ENCODE measurements around the gene XPO4.

XPO4 gene

DNA sequence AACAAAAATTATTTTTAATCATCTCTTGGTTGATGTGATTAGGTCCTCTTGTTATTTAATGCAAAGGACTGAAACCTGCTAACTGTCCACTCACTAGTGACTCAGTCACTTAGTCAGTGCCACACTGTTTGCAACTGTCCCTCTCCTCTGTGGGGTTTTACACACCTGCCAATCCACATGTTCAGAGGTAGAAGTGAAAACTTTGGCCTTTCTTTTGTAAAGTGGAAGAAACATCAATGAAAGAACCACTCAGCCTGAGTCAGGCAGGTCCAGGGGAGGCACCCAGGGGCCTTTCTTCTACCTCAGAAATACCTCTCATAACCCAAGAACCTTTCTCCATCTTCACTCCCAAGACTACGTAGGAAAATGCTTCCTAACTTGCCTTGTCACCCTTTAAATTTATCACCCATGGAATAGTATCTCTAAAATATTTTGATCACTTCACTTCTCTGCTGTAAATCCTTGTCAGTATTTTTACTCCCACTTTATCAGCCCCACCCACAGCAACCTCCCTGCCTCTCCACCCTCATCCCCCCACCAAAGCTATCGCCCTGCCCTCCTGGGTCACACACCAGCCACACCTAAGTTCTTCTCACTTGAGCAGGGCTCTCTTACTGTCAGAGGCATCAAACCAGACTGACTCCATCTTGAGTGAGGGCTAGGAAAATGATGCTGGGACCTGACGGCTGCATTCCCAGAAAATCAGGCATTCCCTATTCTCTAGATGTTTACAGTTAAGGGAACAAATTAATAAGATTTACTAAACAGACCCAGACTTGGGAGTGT is 99.2 kb downstream of the XPO4 start:
- H3K18ac ChIP-seq (ENCODE audit: low read length): no peak overlapping the region

GRCh38 chr13:20801707-20802106 is 100.8 kb downstream of the XPO4 start:
- DNase-seq: no peak
- peaks cover 3% of the 10 kb centered on the region for H3K36me3 ChIP-seq (ENCODE audit: control insufficient read depth, insufficient read depth, low read length)
- no peak overlapping the region for H3K4ac ChIP-seq (ENCODE audit: low read depth, low read length)
- H3K4me1 ChIP-seq (ENCODE audit: control insufficient read depth, low read depth, low read length): no peaks in the 10 kb centered on the region
- H3K79me1 ChIP-seq (ENCODE audit: low read length): no peaks in the 10 kb centered on the region
- no peak overlapping the region for H3K27ac ChIP-seq (ENCODE audit: low read depth, low read length)
- H3K4me3 ChIP-seq (ENCODE audit: low read length): no peak overlapping the region
- H3K56ac ChIP-seq (ENCODE audit: low read length): no peak overlapping the region
- no peaks in the 10 kb centered on the region for H3K79me2 ChIP-seq (ENCODE audit: control insufficient read depth, insufficient read depth, low read length)
- no peak overlapping the region for H4K5ac ChIP-seq (ENCODE audit: low read length)
- H3K4me2 ChIP-seq (ENCODE audit: low read length): no peak overlapping the region
- no peak overlapping the region for H2BK120ac ChIP-seq (ENCODE audit: low read depth, low read length)
- no peak overlapping the region for H3K18ac ChIP-seq (ENCODE audit: low read length)
- H3K27me3 ChIP-seq (ENCODE audit: insufficient read depth, low read length, poor library complexity): no peaks in the 10 kb centered on the region
- H2AK5ac ChIP-seq (ENCODE audit: low read length): no peak overlapping the region
- H3K9ac ChIP-seq (ENCODE audit: low read length): no peak overlapping the region
- H2BK5ac ChIP-seq (ENCODE audit: low read length): no peak overlapping the region
- WGBS (ENCODE audit: extremely low coverage, insufficient coverage, low lambda C conversion rate): no CpG with 5 or more reads among the region's 2 CpGs
- H4K8ac ChIP-seq (ENCODE audit: low read depth, low read length): no peak overlapping the region
- no peak overlapping the region for H3K23ac ChIP-seq (ENCODE audit: low read length)
- H2BK15ac ChIP-seq (replicated peaks; ENCODE audit: low read depth): no peak overlapping the region

More for the DNA sequence above, 99.2 kb downstream of the XPO4 start:
- no peaks in the 10 kb centered on the region for H3K4me1 ChIP-seq (ENCODE audit: control insufficient read depth, low read depth, low read length)
- no peak overlapping the region for H3K4me2 ChIP-seq (ENCODE audit: low read length)
- no peaks in the 10 kb centered on the region for H3K27me3 ChIP-seq (ENCODE audit: insufficient read depth, low read length, poor library complexity)
- peaks cover 2% of the 10 kb centered on the region for H3K36me3 ChIP-seq (ENCODE audit: control insufficient read depth, insufficient read depth, low read length)
- no peak overlapping the region for H2BK120ac ChIP-seq (ENCODE audit: low read depth, low read length)
- H3K79me1 ChIP-seq (ENCODE audit: low read length): no peaks in the 10 kb centered on the region
- no peaks in the 10 kb centered on the region for H3K79me2 ChIP-seq (ENCODE audit: control insufficient read depth, insufficient read depth, low read length)
- no peak overlapping the region for H2BK5ac ChIP-seq (ENCODE audit: low read length)
- no peak overlapping the region for H3K4ac ChIP-seq (ENCODE audit: low read depth, low read length)
- H3K9ac ChIP-seq (ENCODE audit: low read length): no peak overlapping the region
- no peak overlapping the region for H2AK5ac ChIP-seq (ENCODE audit: low read length)
- no peak overlapping the region for H4K5ac ChIP-seq (ENCODE audit: low read length)
- H3K27ac ChIP-seq (ENCODE audit: low read depth, low read length): no peak overlapping the region
- H4K8ac ChIP-seq (ENCODE audit: low read depth, low read length): no peak overlapping the region
- no peak overlapping the region for H3K4me3 ChIP-seq (ENCODE audit: low read length)
- no peak overlapping the region for H2BK15ac ChIP-seq (replicated peaks; ENCODE audit: low read depth)
- no peak for DNase-seq
- WGBS (ENCODE audit: extremely low coverage, insufficient coverage, low lambda C conversion rate): no CpG with 5 or more reads among the region's 3 CpGs
- no peak overlapping the region for H3K23ac ChIP-seq (ENCODE audit: low read length)
- H3K56ac ChIP-seq (ENCODE audit: low read length): no peak overlapping the region

- no peak overlapping the region for H4K5ac ChIP-seq (ENCODE audit: low read length)
- H3K36me3 ChIP-seq (ENCODE audit: control insufficient read depth, insufficient read depth, low read length): peaks cover 3% of the 10 kb centered on the region
- H2AK5ac ChIP-seq (ENCODE audit: low read length): no peak overlapping the region
- no peak overlapping the region for H3K9ac ChIP-seq (ENCODE audit: low read length)
- no peak for DNase-seq
- no peak overlapping the region for H3K4ac ChIP-seq (ENCODE audit: low read depth, low read length)
- H3K4me1 ChIP-seq (ENCODE audit: control insufficient read depth, low read depth, low read length): no peaks in the 10 kb centered on the region
- no peak overlapping the region for H3K4me3 ChIP-seq (ENCODE audit: low read length)
- H3K18ac ChIP-seq (ENCODE audit: low read length): no peak overlapping the region
- H3K27ac ChIP-seq (ENCODE audit: low read depth, low read length): no peak overlapping the region
- H3K4me2 ChIP-seq (ENCODE audit: low read length): no peak overlapping the region
- no peaks in the 10 kb centered on the region for H3K79me1 ChIP-seq (ENCODE audit: low read length)
- no peak overlapping the region for H2BK120ac ChIP-seq (ENCODE audit: low read depth, low read length)
- no peaks in the 10 kb centered on the region for H3K79me2 ChIP-seq (ENCODE audit: control insufficient read depth, insufficient read depth, low read length)
- H3K56ac ChIP-seq (ENCODE audit: low read length): no peak overlapping the region
- no peak overlapping the region for H4K8ac ChIP-seq (ENCODE audit: low read depth, low read length)
- H2BK5ac ChIP-seq (ENCODE audit: low read length): no peak overlapping the region
- H2BK15ac ChIP-seq (replicated peaks; ENCODE audit: low read depth): no peak overlapping the region
- WGBS (ENCODE audit: extremely low coverage, insufficient coverage, low lambda C conversion rate): 100% methylated on average over 1 of the region's 6 CpGs
- no peak overlapping the region for H3K23ac ChIP-seq (ENCODE audit: low read length)
- no peaks in the 10 kb centered on the region for H3K27me3 ChIP-seq (ENCODE audit: insufficient read depth, low read length, poor library complexity)
Measured at GRCh38 chr13:20799726-20800416, 102.7 kb downstream of the XPO4 start.

DNA sequence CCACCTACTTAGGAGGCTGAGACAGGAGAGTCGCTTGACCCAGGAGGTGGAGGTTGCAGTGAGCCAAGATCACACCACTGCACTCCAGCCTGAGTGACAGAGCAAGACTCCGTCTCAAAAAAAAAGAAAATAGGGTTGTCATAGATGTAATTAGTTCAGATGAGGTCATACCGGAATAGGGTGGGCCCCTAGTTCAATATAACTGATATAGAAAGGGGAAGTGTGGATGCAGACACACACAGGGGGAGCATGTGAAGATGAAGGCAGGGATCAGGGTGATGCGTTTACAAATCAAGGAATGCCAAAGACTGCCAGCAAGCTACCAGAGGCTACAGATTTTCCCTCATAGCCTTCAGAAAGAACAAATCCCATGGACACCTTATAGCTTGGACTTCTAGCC is 104.5 kb downstream of the XPO4 start:
- Histone ChIP-seq H4K8ac (ENCODE audit: low read depth, low read length) (no peak overlapping the region), H3K36me3 (ENCODE audit: control insufficient read depth, insufficient read depth, low read length) (peaks cover 3% of the 10 kb centered on the region), H3K79me1 (ENCODE audit: low read length) (no peaks in the 10 kb centered on the region), H2BK15ac (replicated peaks; ENCODE audit: low read depth) (no peak overlapping the region), H2BK5ac (ENCODE audit: low read length) (no peak overlapping the region), H3K18ac (ENCODE audit: low read length) (no peak overlapping the region), H4K5ac (ENCODE audit: low read length) (no peak overlapping the region), H2BK120ac (ENCODE audit: low read depth, low read length) (no peak overlapping the region), H3K27ac (ENCODE audit: low read depth, low read length) (no peak overlapping the region), H3K4me1 (ENCODE audit: control insufficient read depth, low read depth, low read length) (no peaks in the 10 kb centered on the region), H3K9ac (ENCODE audit: low read length) (no peak overlapping the region), H2AK5ac (ENCODE audit: low read length) (no peak overlapping the region), H3K79me2 (ENCODE audit: control insufficient read depth, insufficient read depth, low read length) (no peaks in the 10 kb centered on the region), H3K4me3 (ENCODE audit: low read length) (no peak overlapping the region), H3K4ac (ENCODE audit: low read depth, low read length) (no peak overlapping the region), H3K56ac (ENCODE audit: low read length) (no peak overlapping the region), H3K27me3 (ENCODE audit: insufficient read depth, low read length, poor library complexity) (no peaks in the 10 kb centered on the region), H3K4me2 (ENCODE audit: low read length) (no peak overlapping the region), H3K23ac (ENCODE audit: low read length) (no peak overlapping the region)
- WGBS (ENCODE audit: extremely low coverage, insufficient coverage, low lambda C conversion rate): no CpG with 5 or more reads among the region's 4 CpGs
- no peak for DNase-seq

DNA sequence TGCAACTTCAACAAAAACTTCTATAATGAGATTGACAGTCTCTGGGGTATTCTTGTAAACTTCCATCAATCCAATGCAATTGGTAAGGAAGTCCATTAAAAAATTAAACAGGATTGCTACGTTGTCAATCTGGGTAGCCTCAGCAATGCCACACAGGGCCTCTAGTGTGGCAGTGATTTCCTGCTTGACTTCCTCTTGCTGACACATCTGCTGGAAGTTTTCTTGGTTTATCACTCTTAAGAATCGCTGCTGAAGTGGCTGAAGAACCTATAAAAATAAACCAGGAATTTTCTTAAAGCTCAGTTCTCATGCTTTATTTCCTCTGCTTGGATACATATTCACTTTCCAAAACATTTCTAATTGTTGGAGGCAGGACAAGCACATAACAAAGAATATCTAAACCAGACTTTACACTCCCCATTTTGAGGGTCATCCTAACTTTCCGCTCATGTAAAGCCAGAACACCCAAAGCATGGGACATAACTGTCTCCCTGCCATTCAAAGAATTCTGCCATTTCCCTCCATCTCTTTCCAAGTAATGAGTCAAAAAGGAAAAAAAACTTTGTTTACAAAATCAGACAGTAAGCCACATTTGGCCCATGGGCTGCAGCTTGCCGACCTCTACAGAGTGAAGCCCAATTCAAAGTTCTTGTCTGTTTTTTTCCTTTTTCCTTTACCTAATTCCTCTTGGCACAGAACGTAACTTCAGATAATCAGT is 105.6 kb downstream of the XPO4 start:
- Histone ChIP-seq H3K27me3 (ENCODE audit: insufficient read depth, low read length, poor library complexity) (no peaks in the 10 kb centered on the region), H3K27ac (ENCODE audit: low read depth, low read length) (no peak overlapping the region), H3K4me3 (ENCODE audit: low read length) (no peak overlapping the region), H3K4ac (ENCODE audit: low read depth, low read length) (no peak overlapping the region), H2AK5ac (ENCODE audit: low read length) (no peak overlapping the region), H3K18ac (ENCODE audit: low read length) (no peak overlapping the region), H3K36me3 (ENCODE audit: control insufficient read depth, insufficient read depth, low read length) (peaks cover 3% of the 10 kb centered on the region), H2BK15ac (replicated peaks; ENCODE audit: low read depth) (no peak overlapping the region), H3K23ac (ENCODE audit: low read length) (no peak overlapping the region), H4K5ac (ENCODE audit: low read length) (no peak overlapping the region), H2BK120ac (ENCODE audit: low read depth, low read length) (no peak overlapping the region), H3K79me1 (ENCODE audit: low read length) (no peaks in the 10 kb centered on the region), H3K4me1 (ENCODE audit: control insufficient read depth, low read depth, low read length) (no peaks in the 10 kb centered on the region), H2BK5ac (ENCODE audit: low read length) (no peak overlapping the region), H3K56ac (ENCODE audit: low read length) (no peak overlapping the region), H4K8ac (ENCODE audit: low read depth, low read length) (no peak overlapping the region), H3K79me2 (ENCODE audit: control insufficient read depth, insufficient read depth, low read length) (no peaks in the 10 kb centered on the region), H3K4me2 (ENCODE audit: low read length) (no peak overlapping the region), H3K9ac (ENCODE audit: low read length) (no peak overlapping the region)
- no peak for DNase-seq
- WGBS (ENCODE audit: extremely low coverage, insufficient coverage, low lambda C conversion rate): no CpG with 5 or more reads among the region's 5 CpGs
